GM10266 (cell line): Measurements from ENCODE around the gene OR7G3.
A peak's percentile ranks its signal among the peaks of the same experiment; 100 is the strongest.

Source experiments
- DNase-seq: peaks from one replicate; pipeline ENCODE4 v3.0.0; 2012; ENCODE audit errors: extremely low spot score
- TF ChIP-seq, protein P1 (sequence below): IDR thresholded peaks from 2 replicates; pipeline ENCODE4 v1.5.1; 2012; ENCODE audit warnings: mild to moderate bottlenecking, low read depth; ENCODE audit not compliant: control insufficient read depth, insufficient read depth; ENCODE audit errors: missing control alignments

OR7G3 gene

DNA sequence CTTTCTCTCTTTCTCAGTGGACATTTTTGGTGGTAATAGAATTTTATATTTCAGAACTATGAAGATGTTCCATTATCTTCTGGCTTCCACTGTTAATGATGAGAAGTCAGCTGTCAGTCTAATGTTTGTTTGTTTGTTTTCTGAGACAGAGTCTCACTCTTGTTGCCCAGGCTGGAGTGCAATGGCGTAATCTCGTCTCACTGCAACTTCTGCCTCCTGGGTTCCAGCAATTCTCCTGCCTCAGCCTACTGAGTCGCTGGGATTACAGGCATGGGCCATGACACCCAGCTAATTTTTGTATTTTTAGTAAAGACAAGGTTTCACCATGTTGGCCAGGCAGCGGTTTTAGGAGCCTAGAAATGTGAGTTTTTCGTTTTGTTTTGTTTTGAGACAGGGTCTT lies 18.2 kb upstream of the OR7G3 start:
- TF ChIP-seq, protein P1, sequence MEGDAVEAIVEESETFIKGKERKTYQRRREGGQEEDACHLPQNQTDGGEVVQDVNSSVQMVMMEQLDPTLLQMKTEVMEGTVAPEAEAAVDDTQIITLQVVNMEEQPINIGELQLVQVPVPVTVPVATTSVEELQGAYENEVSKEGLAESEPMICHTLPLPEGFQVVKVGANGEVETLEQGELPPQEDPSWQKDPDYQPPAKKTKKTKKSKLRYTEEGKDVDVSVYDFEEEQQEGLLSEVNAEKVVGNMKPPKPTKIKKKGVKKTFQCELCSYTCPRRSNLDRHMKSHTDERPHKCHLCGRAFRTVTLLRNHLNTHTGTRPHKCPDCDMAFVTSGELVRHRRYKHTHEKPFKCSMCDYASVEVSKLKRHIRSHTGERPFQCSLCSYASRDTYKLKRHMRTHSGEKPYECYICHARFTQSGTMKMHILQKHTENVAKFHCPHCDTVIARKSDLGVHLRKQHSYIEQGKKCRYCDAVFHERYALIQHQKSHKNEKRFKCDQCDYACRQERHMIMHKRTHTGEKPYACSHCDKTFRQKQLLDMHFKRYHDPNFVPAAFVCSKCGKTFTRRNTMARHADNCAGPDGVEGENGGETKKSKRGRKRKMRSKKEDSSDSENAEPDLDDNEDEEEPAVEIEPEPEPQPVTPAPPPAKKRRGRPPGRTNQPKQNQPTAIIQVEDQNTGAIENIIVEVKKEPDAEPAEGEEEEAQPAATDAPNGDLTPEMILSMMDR, result no peak
- DNase-seq, result no peak

DNA sequence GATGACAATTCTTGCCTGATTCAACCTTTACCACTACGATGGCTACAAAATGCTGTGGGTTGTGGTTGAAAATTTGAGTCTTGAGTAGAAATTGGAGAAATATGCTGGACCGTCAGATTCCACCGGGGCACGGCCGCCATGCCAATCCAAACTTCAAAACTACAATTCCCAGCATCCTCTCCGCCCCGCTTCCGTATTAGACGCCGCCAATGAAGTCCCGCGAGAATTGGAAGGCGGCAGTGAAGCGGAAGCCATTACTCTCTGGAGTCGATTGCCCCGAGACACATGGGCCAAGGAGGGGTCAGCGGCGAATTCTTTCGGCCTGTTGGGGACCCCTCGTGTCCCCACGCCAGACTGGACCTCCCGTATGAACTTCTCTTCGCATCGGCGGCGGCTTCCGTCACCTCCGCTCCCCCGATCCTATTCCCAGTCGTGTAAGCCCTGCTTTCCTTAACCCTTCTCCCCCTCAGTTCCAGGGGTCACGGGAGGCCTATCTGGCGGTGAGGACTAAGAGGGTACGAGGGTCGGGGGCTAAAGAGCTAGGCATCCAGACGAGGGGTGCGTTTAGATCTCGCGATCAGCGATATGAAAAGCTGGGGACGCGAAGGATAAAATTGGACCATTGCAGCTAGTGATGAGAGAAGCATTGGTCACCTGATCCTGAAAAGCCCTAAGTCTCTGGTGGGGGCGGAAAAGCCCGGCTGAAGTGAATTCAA lies 13.6 kb upstream of the OR7G3 start, which contains the start of gene ZNF317:
TSS of gene ZNF317 (plus strand) at position 239 of the 716 bp plus-strand sequence. CDS start 15,620 bp downstream, outside the sequence.
- DNase-seq, result peak; percentile 80
- TF ChIP-seq, protein P1, result no peak

DNA sequence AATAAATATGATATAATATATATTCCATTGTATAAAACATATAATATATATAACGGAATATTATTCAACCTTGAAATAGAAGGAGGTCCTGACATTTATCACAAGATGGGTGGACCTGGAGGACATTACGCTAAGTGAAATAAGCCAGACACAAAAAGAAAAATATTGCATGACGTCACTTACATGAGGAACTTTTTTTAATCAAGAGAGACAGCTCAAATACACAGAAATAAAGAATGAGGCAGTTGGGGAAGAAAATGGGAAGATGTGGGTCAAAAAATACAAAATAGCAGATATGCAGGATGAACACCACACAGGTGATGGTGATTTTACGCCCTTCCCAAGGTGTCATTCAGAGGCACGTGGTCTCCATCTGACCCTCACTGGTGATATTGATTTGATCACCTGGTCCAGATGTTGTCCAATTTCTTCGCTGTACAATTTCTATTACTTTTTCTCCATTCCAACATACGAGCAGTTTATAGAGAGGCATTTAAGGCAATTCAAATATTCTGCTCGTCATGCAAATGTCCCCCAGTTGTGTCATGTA lies 12.9 kb upstream of the OR7G3 start:
- DNase-seq, result no peak
- TF ChIP-seq, protein P1, result no peak

DNA sequence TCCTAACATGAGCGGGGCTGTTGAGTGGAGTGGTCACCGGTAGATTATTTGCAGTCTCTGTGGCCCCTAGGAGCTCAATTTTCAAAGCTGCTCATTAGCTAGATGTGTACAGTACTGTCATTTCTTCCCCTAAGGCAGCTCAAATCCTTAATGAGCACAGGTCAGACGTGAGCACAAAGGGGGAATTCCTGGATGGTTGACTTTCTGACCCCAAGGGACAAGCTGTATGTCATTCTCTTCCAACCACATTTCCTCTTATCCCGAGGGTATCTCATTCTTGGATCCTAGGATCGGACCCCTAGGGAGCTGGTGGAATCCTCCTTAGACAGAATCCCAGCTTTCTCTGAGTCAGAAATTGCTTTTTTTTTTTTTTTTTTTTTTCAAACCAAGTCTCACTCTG lies 5.7 kb upstream of the OR7G3 start:
- no peak for DNase-seq
- TF ChIP-seq, protein P1, result no peak

DNA sequence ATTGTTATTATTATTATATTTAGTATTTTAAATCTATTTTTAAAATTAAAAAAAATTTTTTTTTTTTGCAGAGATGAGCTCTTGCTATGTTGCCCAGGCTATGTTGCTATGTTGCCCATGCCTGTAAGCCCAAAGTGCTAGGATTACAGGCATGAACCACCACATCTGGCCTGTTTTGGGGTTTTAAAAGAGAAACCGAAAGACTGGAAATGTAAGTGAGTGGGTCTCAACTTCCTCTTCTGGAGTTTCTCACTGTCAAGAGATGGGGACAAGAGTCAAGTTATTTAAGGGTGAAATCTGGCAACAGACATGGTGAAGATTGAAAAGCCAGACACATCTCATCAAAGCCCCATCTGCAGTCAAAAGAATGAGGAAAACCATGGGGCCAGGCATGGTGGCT lies 4.2 kb upstream of the OR7G3 start:
- TF ChIP-seq, protein P1, result no peak
- DNase-seq, result no peak

DNA sequence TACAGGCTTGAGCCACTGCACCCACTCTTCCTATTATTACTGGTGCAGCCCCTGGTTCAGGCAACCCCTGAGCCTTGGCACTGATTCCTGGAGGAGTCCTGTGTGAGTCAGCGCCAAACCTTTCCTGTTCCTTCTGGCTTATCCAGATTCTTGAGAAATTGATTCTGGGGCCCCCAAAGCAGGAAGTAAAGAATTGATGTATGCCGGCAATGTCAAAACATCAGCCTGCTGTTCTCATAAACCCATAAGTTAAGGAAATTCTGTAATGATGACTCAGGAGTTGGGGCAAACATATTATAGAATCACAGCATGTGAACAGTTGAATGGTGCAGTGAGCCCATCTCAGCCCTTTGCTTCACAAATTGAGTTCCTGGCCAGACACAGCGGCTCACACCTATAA lies 1.4 kb upstream of the OR7G3 start:
- TF ChIP-seq, protein P1, result no peak
- DNase-seq, result no peak

DNA sequence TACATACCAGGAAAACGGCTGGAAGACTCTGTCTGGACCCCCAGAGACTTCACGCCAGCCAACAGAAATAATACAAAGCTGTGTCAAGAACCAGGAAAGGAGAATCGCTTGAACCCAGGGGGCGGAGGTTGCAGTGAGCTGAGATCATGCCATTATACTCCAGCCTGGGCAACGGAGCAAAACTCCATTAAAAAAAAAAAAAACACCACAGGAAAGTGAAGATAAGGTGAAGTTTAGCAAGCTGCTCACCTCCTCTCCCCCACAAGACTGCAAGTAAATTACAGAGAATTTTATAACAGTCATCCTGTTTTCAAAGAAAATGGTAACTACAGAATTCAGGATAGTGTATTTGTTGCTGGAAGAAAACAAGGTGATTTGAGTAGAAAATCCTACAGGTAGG lies 10.2 kb downstream of the OR7G3 start:
- no peak for DNase-seq
- TF ChIP-seq, protein P1, result no peak
